Measurements from ENCODE around the gene MAPK8IP3.

The MAPK8IP3 gene

DNA sequence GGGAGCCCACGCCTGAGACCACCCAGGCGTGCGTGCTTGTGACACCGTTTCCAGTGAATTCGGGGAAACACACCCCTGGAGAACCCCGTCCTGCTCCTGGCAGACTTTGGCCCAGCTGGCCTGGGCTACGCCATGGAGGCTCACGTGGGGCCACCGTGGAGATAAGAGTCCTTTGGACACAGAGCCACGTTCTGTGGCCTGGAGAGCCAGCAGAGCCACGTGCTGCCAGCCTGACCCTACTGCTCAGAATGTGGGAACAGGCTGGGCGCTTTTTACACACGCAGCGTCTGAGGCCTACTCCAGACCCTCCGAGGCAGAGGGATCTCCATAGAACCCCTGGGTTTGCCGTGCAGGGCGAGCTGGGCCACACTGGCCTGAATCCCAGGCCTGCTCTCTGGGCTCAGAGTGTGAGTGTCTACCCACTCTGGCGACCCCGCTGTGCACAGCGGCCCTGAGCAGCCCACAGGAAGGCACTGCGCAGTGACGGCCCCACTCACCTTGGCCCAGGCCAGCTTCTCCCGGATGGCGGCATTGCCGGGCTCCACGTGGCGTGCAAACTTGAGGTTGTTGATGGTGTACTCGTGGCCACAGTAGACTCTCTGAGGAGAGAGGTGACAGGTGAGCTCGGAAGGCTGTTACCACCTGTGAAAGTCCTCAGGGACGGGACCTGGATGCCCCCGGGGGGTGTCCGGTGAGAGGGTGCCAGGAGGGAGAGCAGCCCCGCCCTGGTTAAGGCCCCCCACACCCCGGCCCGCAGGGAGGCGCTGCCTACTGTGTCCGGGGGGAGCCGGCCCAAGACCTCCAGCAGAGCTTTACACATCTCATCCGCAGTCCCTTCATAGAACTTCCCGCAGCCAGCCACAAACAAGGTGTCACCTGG is 110.6 kb downstream of the MAPK8IP3 start:
- Histone ChIP-seq H3K4me1 (ENCODE audit: low read length) (no peaks in the 10 kb centered on the region), H3K4me2 (ENCODE audit: low read length) (no peak overlapping the region), H2AFZ (ENCODE audit: low read depth, low read length) (no peak overlapping the region), H3K4me3 (ENCODE audit: low read length) (no peak overlapping the region), H3K27ac (ENCODE audit: low read length) (no peak overlapping the region), H3K9ac (ENCODE audit: low read length) (no peak overlapping the region), H3K36me3 (replicated peaks; ENCODE audit: low read depth, low read length) (peaks cover 4% of the 10 kb centered on the region), H4K20me1 (ENCODE audit: insufficient read depth, low read length) (no peaks in the 10 kb centered on the region), H3K27me3 (ENCODE audit: low read depth, low read length) (no peaks in the 10 kb centered on the region), H3K9me3 (ENCODE audit: insufficient read depth, low read length) (no peaks in the 10 kb centered on the region), H3K79me2 (ENCODE audit: low read length) (no peaks in the 10 kb centered on the region)
- no peak for TF ChIP-seq EZH2phosphoT487 (IDR thresholded peaks at IDR 0.05; ENCODE audit: low read depth)
- TF ChIP-seq, protein P1, sequence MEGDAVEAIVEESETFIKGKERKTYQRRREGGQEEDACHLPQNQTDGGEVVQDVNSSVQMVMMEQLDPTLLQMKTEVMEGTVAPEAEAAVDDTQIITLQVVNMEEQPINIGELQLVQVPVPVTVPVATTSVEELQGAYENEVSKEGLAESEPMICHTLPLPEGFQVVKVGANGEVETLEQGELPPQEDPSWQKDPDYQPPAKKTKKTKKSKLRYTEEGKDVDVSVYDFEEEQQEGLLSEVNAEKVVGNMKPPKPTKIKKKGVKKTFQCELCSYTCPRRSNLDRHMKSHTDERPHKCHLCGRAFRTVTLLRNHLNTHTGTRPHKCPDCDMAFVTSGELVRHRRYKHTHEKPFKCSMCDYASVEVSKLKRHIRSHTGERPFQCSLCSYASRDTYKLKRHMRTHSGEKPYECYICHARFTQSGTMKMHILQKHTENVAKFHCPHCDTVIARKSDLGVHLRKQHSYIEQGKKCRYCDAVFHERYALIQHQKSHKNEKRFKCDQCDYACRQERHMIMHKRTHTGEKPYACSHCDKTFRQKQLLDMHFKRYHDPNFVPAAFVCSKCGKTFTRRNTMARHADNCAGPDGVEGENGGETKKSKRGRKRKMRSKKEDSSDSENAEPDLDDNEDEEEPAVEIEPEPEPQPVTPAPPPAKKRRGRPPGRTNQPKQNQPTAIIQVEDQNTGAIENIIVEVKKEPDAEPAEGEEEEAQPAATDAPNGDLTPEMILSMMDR (IDR thresholded peaks at IDR 0.05; ENCODE audit: low read depth, low read length) = no peak

GRCh38 chr16:1817276-1817589 is 111.2 kb downstream of the MAPK8IP3 start:
- peaks cover 4% of the 10 kb centered on the region for H3K36me3 ChIP-seq (replicated peaks; ENCODE audit: low read depth, low read length)

DNA sequence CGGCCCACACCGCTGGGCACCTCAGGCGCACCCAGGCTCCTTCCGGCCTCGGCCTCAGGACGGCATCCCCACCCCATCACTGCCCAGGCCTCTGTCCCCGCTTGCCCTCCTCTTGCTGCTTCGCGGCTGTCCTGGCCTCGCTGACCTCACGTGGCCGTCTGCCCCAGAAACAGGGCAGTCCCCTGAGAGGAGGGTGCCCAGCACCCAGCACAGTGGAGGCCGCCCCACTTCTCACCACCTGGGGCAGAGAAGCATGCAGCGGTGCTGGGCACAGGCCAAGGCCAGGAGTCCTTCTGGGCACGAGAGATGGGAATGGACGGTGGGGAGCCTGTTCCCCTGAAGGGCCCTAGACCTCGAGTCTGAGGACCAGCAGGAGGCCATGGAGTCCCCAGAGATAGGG is 111.7 kb downstream of the MAPK8IP3 start:
- Histone ChIP-seq H4K20me1 (ENCODE audit: insufficient read depth, low read length) (no peaks in the 10 kb centered on the region), H3K4me2 (ENCODE audit: low read length) (no peak overlapping the region), H3K4me1 (ENCODE audit: low read length) (no peaks in the 10 kb centered on the region), H3K27me3 (ENCODE audit: low read depth, low read length) (no peaks in the 10 kb centered on the region), H3K9ac (ENCODE audit: low read length) (no peak overlapping the region), H3K79me2 (ENCODE audit: low read length) (no peaks in the 10 kb centered on the region), H3K4me3 (ENCODE audit: low read length) (no peak overlapping the region), H3K9me3 (ENCODE audit: insufficient read depth, low read length) (no peaks in the 10 kb centered on the region), H3K36me3 (replicated peaks; ENCODE audit: low read depth, low read length) (peaks cover 4% of the 10 kb centered on the region), H3K27ac (ENCODE audit: low read length) (no peak overlapping the region), H2AFZ (ENCODE audit: low read depth, low read length) (no peak overlapping the region)
- TF ChIP-seq EZH2phosphoT487 (IDR thresholded peaks at IDR 0.05; ENCODE audit: low read depth) = no peak
- TF ChIP-seq, protein P1 (IDR thresholded peaks at IDR 0.05; ENCODE audit: low read depth, low read length) = no peak

More at GRCh38 chr16:1817276-1817589, 111.2 kb downstream of the MAPK8IP3 start:
- Histone ChIP-seq H2AFZ (ENCODE audit: low read depth, low read length) (no peak overlapping the region), H3K27me3 (ENCODE audit: low read depth, low read length) (no peaks in the 10 kb centered on the region), H3K9me3 (ENCODE audit: insufficient read depth, low read length) (no peaks in the 10 kb centered on the region), H3K27ac (ENCODE audit: low read length) (no peak overlapping the region), H3K4me1 (ENCODE audit: low read length) (no peaks in the 10 kb centered on the region), H3K9ac (ENCODE audit: low read length) (no peak overlapping the region), H3K4me3 (ENCODE audit: low read length) (no peak overlapping the region), H3K4me2 (ENCODE audit: low read length) (no peak overlapping the region), H4K20me1 (ENCODE audit: insufficient read depth, low read length) (no peaks in the 10 kb centered on the region), H3K79me2 (ENCODE audit: low read length) (no peaks in the 10 kb centered on the region)
- TF ChIP-seq EZH2phosphoT487 (IDR thresholded peaks at IDR 0.05; ENCODE audit: low read depth) = no peak
- TF ChIP-seq, protein P1 (IDR thresholded peaks at IDR 0.05; ENCODE audit: low read depth, low read length) = no peak

DNA sequence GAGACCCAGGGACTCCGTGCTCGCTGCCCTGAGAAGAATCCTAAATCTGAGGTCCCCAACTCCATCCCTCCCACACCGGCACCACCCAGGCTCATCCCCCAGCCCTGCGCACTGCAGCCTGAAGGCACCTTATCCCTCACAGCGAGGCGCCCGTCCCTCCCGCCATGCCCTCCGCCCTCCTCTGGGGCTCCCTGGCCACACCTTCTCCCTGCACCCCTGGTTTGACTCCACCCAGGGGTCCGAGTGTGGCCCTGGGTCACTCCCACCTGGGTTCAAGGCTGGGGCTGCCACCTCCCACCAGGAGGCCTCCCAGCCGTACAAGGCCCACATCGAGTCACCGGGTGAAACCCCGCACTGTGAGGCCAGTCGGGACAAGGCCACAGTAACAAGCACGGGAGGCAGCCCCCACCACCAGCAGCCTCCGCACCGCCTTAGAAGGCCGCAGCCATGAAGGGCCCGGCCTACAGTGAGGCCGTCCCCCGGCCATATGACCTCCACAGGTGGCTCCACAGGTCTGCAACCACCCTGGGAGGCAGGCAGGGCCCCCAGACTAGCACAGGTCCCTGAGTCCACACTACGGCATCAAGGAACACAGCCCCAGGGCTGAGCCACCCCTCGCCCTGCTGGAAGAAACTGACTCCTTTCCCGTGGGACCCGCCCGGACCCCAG is 112.3 kb downstream of the MAPK8IP3 start:
- no peak overlapping the region for H3K4me2 ChIP-seq (ENCODE audit: low read length)
- TF ChIP-seq EZH2phosphoT487 (IDR thresholded peaks at IDR 0.05; ENCODE audit: low read depth) = no peak
- TF ChIP-seq, protein P1 (IDR thresholded peaks at IDR 0.05; ENCODE audit: low read depth, low read length) = no peak
- peaks cover 4% of the 10 kb centered on the region for H3K36me3 ChIP-seq (replicated peaks; ENCODE audit: low read depth, low read length)
- H2AFZ ChIP-seq (ENCODE audit: low read depth, low read length) = no peak overlapping the region
- no peak overlapping the region for H3K9ac ChIP-seq (ENCODE audit: low read length)
- no peaks in the 10 kb centered on the region for H3K79me2 ChIP-seq (ENCODE audit: low read length)
- no peak overlapping the region for H3K4me3 ChIP-seq (ENCODE audit: low read length)
- H3K27me3 ChIP-seq (ENCODE audit: low read depth, low read length) = no peaks in the 10 kb centered on the region
- H4K20me1 ChIP-seq (ENCODE audit: insufficient read depth, low read length) = no peaks in the 10 kb centered on the region
- no peaks in the 10 kb centered on the region for H3K4me1 ChIP-seq (ENCODE audit: low read length)
- no peaks in the 10 kb centered on the region for H3K9me3 ChIP-seq (ENCODE audit: insufficient read depth, low read length)
- H3K27ac ChIP-seq (ENCODE audit: low read length) = no peak overlapping the region
